Glutamatergic neuron (in vitro differentiated cells): ENCODE measurements around the gene MCUB. TPM values are rescaled to one million over a fixed set of nuclear protein-coding genes. Genes with fewer than 3 reads are reported as not detected.
A peak's percentile ranks its signal among the peaks of the same experiment; 100 is the strongest.

ENCODE experiments used
- DNase-seq: peaks from one replicate; pipeline ENCODE4 v3.0.0; 2022
- H3K27ac Mint-ChIP-seq: one replicate; pipeline ENCODE4 v1.8.0; 2020; ENCODE audit warnings: mild to moderate bottlenecking, mixed read lengths, inconsistent platforms; ENCODE audit not compliant: unreplicated experiment
- H3K27me3 Mint-ChIP-seq: one replicate; pipeline ENCODE4 v1.8.0; 2020; ENCODE audit warnings: mild to moderate bottlenecking, moderate library complexity, mixed read lengths, inconsistent platforms; ENCODE audit not compliant: unreplicated experiment
- H3K36me3 Mint-ChIP-seq: one replicate; pipeline ENCODE4 v1.8.0; 2020; ENCODE audit warnings: mild to moderate bottlenecking, mixed read lengths, inconsistent platforms; ENCODE audit not compliant: unreplicated experiment
- H3K4me1 Mint-ChIP-seq: one replicate; pipeline ENCODE4 v1.8.0; 2020; ENCODE audit warnings: mild to moderate bottlenecking, low read depth, mixed read lengths, inconsistent platforms; ENCODE audit not compliant: unreplicated experiment
- H3K4me3 Mint-ChIP-seq: one replicate; pipeline ENCODE4 v1.8.0; 2020; ENCODE audit warnings: mild to moderate bottlenecking, mixed read lengths, inconsistent platforms; ENCODE audit not compliant: unreplicated experiment
- H3K9me3 Mint-ChIP-seq: one replicate; pipeline ENCODE4 v1.8.0; 2020; ENCODE audit warnings: mild to moderate bottlenecking, moderate library complexity, mixed read lengths, inconsistent platforms; ENCODE audit not compliant: unreplicated experiment
- CTCF ChIP-seq: fragments of 200-600 bp; sonication (generic); IDR thresholded peaks from one replicate; pipeline ENCODE4 v1.5.0; 2021; ENCODE audit not compliant: partially characterized antibody, unreplicated experiment
- total RNA-seq: library from RNA; stranded (reverse); fragmentation: NEBNext Ultra II Directional; extraction: Animal tissue kit (Norgen Biotek cat#: 25700); gene quantifications from one replicate; pipeline ENCODE4 v1.2.1, GENCODE V29; 2021; ENCODE audit not compliant: unreplicated experiment

The MCUB gene
- total RNA-seq, 1 donor from 2014 or later = 9.7 TPM

GRCh38 chr4:109703664-109704361 is 143.8 kb downstream of the MCUB start:
- Mint-ChIP-seq H3K27me3 (peaks cover 3% of the 10 kb centered on the region), H3K27ac (peak overlapping the region; percentile 52), H3K4me3 (peak overlapping the region; percentile 88), H3K4me1 (peaks cover 8% of the 10 kb centered on the region), H3K9me3 (peaks cover 6% of the 10 kb centered on the region), H3K36me3 (no peaks in the 10 kb centered on the region)
- no peak for DNase-seq
- no peak for TF ChIP-seq CTCF

GRCh38 chr4:109708435-109708834 is 148.4 kb downstream of the MCUB start:
- Mint-ChIP-seq H3K36me3 (no peaks in the 10 kb centered on the region), H3K27me3 (peaks cover 3% of the 10 kb centered on the region), H3K4me1 (peaks cover 4% of the 10 kb centered on the region), H3K4me3 (no peak overlapping the region), H3K9me3 (no peaks in the 10 kb centered on the region), H3K27ac (no peak overlapping the region)
- TF ChIP-seq CTCF = no peak
- no peak for DNase-seq

GRCh38 chr4:109708990-109709389 is 148.9 kb downstream of the MCUB start:
- no peak overlapping the region for H3K27ac Mint-ChIP-seq
- no peak for TF ChIP-seq CTCF
- H3K27me3 Mint-ChIP-seq = no peaks in the 10 kb centered on the region
- H3K4me3 Mint-ChIP-seq = no peak overlapping the region
- no peaks in the 10 kb centered on the region for H3K9me3 Mint-ChIP-seq
- peaks cover under 1% of the 10 kb centered on the region for H3K4me1 Mint-ChIP-seq
- H3K36me3 Mint-ChIP-seq = no peaks in the 10 kb centered on the region
- no peak for DNase-seq

- no peaks in the 10 kb centered on the region for H3K27me3 Mint-ChIP-seq
- TF ChIP-seq CTCF = no peak
- DNase-seq = no peak
- H3K4me3 Mint-ChIP-seq = no peak overlapping the region
- H3K36me3 Mint-ChIP-seq = no peaks in the 10 kb centered on the region
- no peak overlapping the region for H3K27ac Mint-ChIP-seq
- H3K4me1 Mint-ChIP-seq = no peaks in the 10 kb centered on the region
- no peaks in the 10 kb centered on the region for H3K9me3 Mint-ChIP-seq
These were observed 153.5 kb downstream of the MCUB start for GRCh38 chr4:109713500-109713899.

- DNase-seq = no peak
- no peaks in the 10 kb centered on the region for H3K36me3 Mint-ChIP-seq
- H3K4me3 Mint-ChIP-seq = no peak overlapping the region
- H3K27ac Mint-ChIP-seq = no peak overlapping the region
- H3K9me3 Mint-ChIP-seq = no peaks in the 10 kb centered on the region
- no peak for TF ChIP-seq CTCF
- H3K27me3 Mint-ChIP-seq = no peaks in the 10 kb centered on the region
- no peaks in the 10 kb centered on the region for H3K4me1 Mint-ChIP-seq
These were observed 158.7 kb downstream of the MCUB start for GRCh38 chr4:109718759-109719158.
